NCI-H1105 treated with DMSO at 0.1 percent for 48 hours (cell line): ENCODE measurements around the gene TFDP3.

ENCODE experiments used
- DNase-seq: peaks from one replicate; lab custom pipeline; 2025; lab: John Stamatoyannopoulos, UW

Gene TFDP3, protein sequence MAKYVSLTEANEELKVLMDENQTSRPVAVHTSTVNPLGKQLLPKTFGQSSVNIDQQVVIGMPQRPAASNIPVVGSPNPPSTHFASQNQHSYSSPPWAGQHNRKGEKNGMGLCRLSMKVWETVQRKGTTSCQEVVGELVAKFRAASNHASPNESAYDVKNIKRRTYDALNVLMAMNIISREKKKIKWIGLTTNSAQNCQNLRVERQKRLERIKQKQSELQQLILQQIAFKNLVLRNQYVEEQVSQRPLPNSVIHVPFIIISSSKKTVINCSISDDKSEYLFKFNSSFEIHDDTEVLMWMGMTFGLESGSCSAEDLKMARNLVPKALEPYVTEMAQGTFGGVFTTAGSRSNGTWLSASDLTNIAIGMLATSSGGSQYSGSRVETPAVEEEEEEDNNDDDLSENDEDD

DNA sequence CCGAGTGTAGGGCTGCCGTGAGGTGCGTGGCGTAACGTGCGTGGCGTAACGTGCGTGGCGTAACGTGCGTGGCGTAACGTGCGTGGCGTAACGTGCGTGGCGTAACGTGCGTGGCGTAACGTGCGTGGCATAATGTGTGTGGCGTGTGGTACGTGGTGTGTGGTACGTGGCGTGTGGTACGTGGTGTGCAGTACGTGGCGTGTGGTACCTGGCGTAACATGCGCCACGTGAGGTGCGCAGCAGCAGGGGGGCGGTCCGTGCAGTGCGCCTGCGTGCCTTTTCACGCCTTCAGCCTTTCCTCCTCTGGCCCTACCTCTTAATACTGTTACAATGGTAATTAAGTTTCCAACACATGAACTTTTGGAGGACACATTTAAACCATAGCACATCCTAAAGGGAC lies at the start of gene TFDP3:
TFDP3 (minus strand) TSS at position 26 of the 400 bp plus-strand sequence. CDS start 95 bp downstream, outside the sequence.
- no peak for DNase-seq

DNA sequence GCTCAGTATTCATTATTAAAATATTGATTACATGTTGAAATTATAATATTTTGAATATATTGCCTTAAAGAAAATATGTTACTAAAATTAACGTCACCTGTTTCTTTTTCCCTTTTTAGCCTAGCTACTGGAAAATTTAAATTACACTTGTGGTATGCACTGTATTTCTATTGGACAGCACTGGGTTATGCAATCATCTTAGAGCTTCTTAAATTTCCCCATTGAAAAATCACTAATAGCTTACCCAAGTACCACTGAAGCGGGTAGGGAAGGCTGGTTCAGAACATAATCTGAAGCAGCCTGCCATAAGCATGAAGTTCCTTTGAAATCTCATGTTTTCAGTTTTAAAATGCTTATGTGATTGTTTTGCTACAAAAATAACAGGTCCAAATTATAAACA lies 49.5 kb upstream of the TFDP3 start:
- no peak for DNase-seq

DNA sequence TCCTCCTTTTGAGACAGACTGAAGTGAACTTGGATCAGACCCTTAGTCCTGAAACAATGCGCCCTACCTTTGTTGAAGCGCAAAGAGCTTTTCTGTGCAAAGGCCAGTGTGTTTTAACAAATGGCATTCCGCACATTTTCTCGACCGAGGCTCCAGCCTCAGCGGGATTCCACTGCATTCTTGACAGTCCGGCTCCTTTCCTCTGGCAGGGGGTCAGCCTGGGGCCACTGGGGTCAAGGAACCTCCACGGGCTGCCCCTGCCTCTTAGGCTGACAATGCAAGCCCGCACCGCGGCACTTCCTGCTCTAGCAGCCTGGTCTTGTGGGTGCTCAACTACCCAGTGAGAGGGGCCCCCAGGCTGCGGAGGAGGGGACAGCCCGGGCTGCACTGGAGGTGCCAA lies 47.2 kb upstream of the TFDP3 start:
- DNase-seq = no peak

DNA sequence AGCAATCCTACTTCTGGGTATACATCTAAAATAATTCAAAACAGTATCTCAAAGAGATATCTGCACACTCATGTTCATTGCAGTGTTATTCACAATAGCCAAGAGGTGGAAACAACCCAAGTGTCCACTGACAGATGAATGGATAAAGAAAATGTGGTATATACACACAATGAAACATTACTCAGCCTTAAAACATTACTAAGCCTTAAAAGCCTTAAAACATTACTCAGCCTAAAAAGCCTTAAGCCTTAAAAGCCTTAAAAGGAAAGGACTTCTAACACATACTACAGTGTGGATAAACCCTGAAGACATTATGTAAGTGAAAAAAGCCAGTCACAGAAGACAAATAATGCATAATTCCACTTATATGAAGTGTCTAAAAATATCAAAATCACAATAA lies 40.3 kb upstream of the TFDP3 start:
- DNase-seq = no peak

DNA sequence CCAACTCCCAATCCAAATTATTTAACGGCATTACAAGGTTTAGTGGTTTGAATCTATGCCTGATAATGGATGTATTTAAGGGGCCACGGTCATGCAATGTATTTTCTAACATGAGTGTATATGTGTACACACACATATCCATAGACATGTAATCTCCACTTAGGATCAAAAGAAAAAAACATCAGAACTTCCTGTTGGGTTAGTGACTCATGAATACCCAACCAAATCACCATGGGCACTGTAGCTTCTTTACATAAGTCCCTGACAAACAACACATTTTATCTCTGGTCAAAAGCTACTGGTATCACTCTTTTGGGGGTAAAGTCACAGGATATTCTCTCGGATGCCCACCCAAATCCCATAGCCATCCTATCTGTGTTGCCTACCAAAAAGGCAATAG lies 36.5 kb upstream of the TFDP3 start:
- no peak for DNase-seq

DNA sequence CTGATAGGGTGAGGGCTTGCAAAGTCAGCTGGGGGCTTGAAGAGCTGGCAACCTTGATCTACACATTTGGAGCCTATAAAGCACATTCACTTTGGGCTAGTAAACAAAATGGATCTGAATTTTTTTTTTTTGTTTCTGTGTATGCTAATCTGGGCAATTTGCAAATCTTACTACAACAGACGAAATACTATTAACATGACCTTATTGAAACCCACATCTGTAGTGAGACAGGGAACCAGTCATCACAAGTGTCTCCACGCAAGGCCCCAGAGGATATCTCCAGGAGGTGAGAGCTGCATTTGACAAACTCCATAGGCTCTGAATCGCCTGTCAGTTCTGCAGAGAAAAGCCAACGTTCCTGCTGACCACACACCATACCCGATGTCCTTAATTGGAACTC lies 33.0 kb upstream of the TFDP3 start:
- DNase-seq = no peak

DNA sequence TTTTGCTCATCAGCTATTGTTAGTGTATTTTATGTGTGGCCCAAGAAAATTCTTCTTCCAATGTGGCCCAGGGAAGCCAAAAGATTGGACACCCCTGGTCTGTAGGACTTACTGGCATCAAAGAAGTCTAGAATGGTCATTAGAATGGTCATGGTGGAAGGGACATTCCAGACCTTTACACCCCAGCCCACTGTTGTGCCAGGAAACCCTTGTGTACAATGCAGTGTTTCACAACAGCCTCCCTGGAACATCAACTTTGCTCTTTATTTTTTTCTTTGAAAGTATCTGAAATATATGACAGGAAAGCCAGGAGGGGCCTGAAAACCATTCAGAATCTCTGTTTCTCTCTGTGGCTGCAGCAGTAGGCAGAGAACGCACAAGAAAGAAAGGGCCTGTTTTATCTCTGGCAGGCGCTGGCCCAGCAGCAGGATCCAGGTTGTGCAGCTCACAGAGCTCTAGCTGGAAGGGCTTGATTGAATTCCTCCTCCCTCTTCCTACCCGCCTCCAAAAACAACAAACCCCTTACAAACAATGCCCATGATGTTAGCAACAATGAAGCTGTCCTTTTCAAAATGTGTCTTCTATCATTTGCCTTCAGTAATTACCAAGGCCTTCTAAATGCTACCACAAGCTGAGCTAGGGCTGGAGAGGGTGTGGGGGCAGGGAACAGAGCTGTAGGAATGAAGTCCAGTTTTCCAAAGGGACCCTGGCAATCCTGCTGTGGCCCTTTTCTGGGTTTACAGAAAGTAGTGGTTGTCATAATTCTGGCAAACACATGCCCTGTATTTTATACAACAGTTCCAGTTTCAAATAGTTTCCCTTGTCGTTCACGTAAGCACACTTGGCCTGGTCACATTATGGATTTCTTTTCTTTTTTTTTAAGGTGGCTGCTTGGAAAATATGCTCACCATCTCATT lies 32.3 kb upstream of the TFDP3 start:
- DNase-seq = no peak

DNA sequence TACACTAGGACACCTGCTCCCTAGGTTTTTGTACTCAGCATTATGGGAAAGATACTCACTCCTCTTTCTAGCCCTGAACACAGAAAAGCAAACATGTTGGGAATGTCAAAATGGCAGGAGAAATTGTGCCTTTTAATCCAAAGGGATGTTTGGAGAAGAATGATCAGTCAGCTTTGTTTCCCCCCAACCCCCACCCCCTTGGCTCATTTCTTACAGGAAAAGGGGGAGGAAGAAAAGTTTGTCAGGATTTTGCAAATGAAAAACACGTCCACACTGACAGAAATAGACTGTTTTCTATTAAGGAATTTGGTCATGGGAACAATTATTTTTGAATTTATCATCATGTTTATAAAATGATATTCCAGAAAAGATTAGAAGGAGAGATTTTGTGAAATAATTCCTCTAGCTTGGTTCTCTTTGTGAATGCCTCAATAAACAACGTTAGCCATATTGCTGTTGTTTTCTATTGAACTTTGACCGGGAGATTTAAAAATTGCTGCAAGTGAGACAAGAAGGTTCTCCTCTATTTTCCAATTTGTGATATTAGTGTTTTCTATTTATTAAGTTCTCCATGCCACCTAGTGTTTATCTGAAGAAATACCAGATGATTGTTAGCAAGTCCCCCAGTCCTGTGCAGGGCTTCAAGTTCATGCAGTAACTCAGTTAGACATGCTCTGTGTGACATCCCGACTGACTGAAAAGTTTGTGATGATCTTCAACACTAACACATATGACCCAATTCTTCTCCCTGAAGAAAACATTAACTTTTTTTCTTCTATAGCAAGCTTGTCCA lies 31.3 kb upstream of the TFDP3 start:
- DNase-seq = peak; percentile 32

DNA sequence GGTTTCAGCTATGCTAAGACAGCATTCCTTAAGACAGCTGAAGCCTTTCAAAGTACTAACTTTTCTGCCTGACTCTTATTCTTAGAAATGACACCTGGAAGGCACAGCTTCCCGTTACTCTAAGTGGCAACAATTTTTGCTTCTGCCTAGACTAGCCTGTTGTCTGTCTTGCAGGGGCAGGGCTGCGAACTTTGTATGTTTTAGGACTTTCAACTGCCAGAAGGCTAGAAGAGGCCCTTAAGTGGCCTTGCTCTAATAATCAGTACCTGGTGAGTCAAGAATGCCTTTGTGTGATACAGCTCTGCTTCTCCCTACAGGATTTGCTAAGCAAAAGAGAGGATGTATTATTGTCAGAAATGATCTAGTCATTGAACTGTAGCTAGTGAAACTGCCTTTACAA lies 30.0 kb upstream of the TFDP3 start:
- DNase-seq = no peak

DNA sequence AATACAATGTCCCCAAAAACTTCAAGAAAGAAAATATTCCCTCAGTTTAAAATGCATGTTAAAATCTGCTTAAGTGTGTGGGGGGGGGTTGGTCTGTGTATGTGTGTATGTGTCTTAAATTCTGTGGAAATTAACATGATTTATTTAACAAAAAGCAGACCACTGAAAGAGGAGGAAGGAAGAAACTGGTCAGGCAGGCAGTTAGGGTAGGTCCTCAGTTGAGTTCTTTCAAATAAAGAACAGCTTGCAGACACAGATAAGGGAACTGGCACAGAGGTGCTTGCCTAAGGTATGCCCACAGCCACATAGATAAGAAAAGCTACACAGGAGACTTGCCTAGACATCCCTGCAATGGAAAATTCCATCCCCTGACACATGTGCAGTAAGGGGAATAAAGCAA lies 28.8 kb upstream of the TFDP3 start:
- DNase-seq = no peak

DNA sequence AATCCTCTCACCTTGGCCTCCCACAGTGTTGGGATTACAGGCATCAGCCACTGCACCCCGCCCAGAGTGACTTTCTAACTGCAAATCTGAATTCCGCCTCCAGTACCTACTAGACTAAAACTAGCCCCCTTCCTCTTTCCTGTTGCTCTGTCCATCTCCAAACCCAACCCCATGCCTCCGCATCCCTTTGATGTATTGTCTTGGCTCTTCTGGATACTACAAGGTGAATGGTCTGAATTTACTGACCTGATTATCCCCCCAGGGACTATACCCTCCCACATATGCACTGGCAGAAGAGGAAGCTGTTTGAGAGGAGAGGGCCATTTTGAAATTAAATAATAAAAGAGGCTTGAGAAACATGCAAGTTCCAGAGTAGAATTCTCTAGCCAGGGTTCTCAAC lies 17.7 kb upstream of the TFDP3 start:
- DNase-seq = no peak

DNA sequence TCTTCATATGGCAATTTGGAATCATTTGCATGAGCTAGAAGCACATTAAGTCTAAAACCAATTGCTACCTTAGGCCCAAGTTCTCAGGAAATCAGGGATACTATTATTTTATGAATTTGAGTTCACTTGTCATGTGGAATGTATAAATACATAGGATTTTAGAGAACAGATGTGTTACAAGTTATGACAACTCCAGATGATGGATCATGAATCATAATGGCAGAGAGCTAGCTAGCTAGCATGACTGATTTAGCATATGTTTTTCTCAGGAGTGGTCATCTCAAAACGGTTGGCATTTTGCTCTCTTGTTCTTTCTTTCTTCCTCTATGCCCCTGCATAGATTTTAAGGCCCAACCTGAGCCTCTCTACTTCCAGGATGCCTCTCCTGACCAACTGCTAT lies 14.2 kb upstream of the TFDP3 start:
- DNase-seq = no peak

DNA sequence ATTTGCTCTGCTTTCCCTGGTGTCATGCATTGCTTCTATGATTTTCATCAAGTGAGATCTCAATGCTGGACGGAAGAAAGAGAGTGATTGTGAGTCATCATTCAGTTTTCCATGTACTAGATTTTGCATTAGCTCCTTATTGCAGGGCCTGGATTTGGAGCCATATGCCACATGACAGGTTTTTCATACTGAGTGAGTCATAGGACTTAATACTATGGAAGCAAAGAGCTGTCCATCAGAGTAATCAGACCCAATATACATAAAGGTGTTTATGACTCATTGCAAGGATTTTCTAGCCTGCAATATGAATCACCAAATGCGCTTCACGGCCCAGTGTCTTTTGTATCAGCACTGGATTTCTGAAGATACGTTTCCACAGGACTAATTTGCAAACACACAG lies 11.2 kb upstream of the TFDP3 start:
- DNase-seq = no peak

DNA sequence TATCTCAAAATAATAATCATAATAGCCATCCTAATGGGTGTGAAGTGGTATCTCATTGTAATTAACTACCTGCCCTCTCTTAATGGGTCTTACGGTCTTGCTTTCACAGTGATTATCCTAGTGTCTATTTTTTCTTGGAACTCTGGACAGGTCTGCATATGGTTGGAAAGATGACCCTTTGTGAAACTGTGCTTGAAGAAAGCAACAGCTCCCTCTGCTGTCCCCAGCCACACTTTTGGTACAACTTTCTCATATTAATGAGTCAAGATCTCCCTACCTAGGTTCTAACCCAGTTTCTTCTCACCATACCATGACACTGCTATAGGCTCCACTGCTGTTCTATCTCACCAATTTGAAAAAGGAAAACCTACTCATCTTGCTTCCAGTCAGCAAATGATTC lies 2.4 kb downstream of the TFDP3 start:
- peak; percentile 26 for DNase-seq

DNA sequence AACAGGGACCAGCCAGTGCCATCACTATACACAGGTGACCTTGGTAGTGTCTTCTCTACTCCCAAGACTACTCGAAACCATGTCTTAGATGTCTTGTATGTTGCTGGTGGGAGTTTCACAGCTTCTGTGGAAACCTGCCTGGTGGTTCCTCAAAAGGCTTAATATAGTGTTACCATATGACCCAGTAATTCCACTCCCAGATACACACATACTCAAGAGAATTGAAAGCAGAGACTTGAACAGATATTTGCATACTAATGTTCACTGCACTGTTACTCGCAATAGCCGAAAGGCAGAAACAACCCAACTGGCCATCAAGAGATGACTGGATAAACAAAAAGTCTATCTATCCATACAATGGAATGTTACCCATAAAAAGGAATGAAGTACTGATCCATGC lies 3.1 kb downstream of the TFDP3 start:
- DNase-seq = no peak

DNA sequence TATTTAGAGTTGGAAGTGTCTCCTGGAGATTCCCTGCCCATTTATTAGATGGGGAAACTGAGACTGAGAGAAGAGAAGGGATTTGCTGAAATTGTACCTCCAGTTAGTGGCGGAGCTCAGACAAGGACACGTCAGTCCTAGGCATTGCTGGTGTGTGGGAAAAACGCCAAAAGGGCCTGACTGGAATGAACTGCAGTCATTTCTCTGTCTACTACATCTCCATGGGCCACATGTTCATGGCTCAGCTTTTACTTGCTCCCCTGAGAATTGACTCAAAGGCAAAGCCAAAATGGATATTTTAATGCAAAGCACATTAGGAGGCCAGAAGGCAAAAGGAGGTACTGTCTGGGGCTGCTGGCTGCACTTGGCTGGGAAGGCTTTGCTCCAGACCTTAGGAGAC lies 3.9 kb downstream of the TFDP3 start:
- DNase-seq = no peak

DNA sequence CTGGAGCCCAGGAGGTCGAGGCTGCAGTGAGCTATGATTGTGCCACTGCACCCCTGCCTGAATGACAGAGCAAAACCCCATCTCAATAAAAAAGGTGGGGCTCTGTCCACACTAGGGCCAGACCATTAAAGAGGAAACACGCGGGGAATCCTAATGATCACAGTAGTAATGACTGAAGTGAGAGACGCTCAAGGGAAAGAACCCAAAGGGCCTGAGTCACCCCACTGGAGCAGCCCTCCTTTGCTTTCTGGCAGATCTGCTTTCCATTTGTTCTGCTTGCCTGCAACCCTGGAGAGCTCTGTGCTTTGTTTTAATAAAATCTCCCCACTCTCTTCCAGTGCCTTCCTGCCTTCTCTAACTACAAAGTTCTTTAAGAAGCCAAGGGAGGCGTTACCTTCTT lies 5.0 kb downstream of the TFDP3 start:
- DNase-seq = no peak

DNA sequence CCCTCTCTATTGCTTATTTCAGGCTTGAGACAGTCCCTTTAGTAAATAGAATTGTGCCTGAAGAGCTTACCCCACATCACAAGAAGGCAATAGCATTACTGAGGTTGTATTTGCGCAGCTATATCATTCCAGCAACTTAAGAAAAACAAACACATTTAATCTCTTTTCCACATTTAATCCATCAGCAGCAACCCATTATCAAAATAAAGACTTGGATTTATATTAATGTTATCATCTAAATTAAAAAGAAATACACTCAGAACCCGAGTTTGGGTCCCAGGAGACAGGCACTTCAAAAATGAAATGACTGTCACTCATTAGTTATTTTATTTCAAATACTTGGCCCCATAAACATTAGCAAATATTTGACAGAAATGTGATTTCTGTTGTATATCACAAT lies 10.4 kb downstream of the TFDP3 start:
- no peak for DNase-seq

DNA sequence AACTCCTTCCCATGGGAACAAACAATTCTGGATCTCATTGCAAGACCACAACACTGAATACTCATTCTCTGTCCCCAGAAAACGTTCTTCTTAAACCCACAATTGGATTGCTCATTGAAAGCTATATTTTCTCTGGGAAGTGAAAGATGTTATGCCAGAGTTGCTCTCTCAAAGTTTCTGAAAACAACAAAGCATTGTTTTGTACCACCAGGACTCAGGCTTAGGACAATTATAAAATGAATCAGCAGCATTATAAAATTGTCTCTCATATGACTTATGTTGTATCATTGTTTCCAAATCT lies 26.5 kb downstream of the TFDP3 start:
- DNase-seq = no peak

DNA sequence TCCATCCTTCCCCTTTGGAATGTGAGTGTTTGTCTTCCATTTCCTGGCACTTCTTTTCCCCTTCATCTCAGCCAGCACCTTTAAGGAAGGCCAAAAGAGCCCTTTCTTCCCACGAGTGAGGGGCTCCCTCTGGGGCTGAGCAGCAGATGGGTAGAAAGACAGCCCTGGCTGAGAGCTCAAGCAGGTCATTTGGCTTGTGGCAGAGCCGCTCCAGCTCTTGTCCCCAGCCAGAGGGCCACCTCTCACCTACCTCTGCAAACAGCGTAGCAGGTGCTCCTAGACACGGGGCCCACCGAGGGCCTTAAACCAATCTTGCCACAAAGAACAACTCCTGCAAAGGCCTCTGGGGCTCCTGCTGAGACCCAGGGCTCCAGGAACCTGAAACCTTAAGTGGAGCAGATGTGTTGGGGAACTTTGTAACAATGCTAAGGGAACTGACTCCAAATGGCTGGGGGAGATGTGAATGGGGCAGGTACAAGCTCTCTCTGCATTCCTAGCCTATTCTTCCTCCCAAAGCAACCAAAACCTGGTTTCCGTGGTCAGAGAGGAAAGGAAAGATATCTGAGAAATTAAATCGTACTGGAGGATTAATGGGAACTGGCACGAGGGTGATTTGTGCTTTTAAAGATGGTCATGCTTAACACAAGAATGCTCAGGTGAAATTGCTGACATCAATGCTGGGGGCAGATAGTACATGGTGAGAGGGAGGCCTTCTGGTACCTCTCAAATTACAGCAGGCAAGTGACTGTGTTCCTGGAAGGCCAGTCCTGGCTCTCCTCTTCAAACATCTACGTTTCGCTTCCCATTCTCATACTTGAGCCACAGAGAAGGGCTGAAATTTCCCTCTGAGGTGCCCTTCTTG lies 27.0 kb downstream of the TFDP3 start:
- DNase-seq = no peak

DNA sequence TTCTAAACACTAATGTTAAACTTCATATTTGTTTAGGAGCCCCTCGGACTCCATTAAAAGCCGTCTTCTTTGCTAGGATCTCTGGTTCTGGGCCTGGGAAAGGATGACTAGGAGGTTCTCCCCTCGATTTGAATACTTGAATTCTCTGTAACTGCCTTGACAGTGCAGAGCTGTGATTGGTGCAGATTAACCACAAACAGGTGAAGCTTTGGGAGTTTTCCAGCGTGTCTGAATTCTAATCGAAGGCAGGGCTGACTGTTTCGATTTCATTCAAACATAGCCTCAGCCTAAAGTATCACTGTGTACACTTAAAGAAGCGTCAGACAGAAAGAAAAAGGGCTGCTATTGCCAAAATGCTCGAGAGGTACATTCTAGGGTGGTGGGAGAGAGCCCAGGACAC lies 29.0 kb downstream of the TFDP3 start:
- no peak for DNase-seq

DNA sequence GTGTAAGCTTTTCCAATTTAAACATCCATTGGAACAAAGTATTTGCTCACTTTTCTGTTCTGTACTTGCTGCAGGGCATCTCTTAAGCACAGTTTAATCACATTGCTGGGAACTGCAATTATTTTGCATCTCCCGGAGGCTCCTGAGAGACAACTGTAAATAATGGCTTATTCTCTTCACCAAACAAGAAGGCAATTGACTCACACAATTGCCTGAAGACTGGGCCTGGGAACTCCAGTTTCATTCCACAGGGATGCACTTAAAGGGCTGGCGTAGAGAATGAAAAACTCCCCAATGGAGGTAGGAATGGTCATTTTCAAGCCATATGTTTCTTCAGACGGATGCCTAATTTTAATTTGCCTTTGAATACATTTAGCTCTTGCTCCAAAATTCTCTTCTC lies 29.5 kb downstream of the TFDP3 start:
- DNase-seq = no peak
